Putamen (tissue), 1 donor: Measurements from ENCODE around the gene OTUD1.

ENCODE experiments used
- DNase-seq: peaks from one replicate; pipeline ENCODE4 v3.0.0-alpha.2; 2016; ENCODE audit warnings: low spot score

The OTUD1 gene

DNA sequence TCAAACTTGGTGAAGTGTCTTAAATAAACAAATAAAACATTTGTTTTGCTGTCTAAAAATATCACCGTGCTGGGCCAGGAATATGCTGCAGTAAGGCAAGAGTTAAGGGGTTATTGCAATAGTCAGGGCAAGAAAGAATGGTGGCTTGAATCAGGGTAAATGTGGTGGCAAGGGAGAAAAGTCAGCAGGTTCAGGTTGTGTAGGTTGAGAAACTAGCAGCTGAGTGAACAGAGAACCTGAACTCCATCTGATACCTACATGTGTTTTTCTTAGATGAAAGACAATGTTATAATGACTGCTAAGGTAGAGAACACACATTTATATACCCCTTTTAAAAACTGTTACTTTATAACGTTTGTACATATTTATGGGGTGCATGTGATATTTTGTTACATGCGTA lies 28.7 kb downstream of the OTUD1 start:
- no peak for DNase-seq

DNA sequence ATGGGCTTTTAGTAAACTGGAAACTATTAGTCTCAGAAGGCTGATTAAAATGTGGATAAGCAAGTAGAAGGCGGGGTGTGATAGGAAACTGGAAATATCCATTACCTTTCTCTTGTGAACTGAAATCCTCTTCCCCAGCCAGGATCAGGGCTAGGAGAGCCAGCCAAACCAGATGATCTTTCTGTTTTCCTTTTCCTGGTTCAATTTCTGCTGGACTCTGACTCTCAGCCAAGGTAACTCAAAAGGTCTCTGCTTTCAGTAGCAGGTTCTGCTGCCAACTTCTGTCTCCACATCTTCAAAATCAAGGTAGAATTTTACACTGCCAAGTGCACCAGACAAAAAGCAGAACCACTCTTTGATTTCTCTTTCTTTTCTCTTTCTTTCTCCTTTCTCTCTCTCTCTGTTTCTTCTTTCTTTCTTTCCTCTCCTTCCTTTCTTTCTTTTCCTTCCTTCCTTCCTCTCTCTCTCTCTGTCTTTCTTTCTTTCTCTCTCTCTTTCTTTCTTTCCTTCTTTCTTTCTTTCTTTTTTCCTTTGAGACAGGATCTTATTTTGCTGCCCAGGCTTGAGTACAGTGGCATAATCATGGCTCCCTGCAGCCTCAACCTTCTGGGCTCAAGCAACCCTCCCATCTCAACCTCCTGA lies 30.8 kb downstream of the OTUD1 start:
- DNase-seq, result no peak

DNA sequence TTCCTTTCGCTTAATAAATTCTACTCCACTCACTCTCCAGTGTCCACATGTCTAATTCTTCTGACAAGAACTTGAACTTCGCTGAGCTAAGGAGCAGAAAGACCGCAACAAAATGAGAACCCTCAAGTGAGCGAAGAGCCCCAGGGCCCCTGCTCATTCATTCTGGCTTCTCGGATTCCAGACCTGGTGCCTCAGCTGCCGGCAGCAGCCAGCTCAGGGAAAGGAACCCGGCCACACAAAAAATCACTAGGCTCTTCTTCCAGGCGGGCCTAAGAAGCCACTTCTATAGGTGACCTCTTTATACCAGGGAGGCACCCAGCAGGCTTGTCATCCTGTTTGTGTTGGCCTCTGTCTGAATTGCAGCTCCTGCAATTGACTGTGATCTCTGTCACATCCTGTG lies 33.3 kb downstream of the OTUD1 start:
- no peak for DNase-seq

GRCh38 chr10:23474081-23474480 lies 35.2 kb downstream of the OTUD1 start:
- no peak for DNase-seq

GRCh38 chr10:23474626-23475025 lies 35.8 kb downstream of the OTUD1 start:
- DNase-seq, result no peak

DNA sequence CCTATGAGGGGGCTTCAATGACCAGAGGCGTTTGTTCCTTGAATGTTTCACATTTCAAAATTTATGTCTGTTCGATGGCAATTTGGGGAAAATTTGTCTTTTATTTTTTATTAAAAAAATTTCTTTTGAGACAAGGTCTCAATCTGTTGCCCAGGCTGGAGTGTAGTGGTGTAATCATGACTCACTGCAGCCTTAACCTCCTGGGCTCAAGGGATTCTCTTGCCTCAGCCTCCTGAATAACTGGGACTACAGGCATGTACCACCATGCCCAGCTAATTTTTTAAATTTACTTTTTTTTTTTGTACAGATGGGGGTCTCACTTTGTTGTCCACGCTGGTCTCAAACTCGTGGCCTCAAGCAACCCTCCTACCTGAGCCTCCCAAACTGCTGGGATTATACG lies 39.7 kb downstream of the OTUD1 start:
- DNase-seq, result no peak

DNA sequence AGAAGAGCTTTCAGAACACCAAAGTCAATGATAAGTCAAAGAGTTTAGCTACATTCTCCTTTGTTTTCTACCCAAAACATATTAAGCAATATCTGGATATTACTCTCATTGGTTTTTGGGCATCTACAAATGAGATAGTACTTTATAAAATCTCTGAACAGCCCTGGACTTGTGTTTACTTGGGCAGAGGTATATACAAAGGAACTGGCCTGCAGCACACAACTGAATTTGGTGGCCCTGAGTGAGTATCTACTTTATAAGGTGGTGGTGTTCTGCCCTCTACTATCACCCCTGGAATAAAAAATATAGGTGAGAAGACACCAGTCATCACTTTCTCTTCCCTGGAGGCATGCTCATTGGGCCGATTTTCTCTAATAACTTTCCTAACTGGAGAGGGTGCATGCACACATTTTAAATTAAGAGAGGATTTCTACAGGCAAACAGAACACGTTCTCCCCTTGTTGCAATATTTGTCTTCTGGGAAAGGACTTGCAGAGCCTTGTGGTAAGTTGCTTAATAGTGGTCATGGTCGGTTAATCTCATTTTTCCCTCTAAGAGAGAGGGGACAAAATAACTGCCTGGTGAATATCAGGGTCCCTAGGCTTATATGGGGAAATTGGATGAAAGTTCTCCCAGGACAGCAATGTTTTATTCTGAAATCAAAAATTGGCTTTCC lies 41.1 kb downstream of the OTUD1 start:
- DNase-seq, result no peak

DNA sequence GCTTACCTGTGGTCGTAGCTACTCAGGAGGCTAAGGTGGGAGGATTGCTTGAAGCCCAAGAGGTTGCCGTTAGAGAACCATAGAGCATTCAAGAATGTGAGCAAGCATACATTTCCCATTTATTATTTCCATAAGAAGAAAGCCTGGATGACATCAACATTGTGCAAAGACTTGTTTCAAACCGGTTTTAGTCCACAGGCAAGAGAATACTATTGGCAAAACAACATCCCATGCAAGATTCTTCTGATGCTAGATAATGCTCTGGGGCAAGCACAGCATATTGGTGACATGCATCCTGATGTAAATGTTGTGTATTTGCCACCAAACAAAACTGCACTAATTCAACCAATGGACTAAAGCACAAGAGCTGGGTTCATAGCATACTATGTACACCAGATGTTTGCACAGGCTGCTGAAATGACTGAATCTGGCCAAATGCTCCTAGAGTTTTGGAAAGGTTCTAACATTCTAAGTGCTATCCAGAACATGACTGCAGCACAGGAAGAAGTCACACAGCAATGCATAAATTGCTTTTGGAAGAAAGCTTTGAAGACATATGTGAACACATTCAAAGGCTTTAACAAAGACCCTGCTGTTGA lies 42.6 kb downstream of the OTUD1 start:
- DNase-seq, result no peak

DNA sequence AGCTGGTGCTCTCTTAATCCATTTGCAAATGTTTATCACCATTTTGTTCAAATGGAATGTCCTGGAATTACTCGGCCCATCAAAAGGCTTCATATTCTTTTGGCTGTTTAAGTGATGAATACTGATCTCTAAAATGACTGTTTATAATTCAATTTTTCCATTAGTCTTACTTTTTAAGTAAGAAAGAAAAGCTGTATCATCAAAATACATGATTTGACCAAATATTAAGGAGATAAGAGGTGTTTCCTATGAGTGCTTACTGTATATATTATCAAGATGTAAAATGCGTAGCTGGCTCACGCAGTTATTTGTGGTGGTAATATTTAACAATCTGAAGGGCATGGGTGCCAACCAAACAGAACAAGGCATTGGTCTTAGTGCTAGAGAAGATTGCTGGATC lies 51.2 kb downstream of the OTUD1 start:
- no peak for DNase-seq
